Sigmoid colon (tissue), 4 donors: ENCODE results near the gene FASLG.
"Not testable (repeated sequence)": the region's sequence is repeated elsewhere in the genome, so short reads cannot be mapped to it uniquely, and the experiment has no call there.

Source experiments
- EP300 ChIP-seq, 4 donors: sonication (generic); formaldehyde crosslinking; IDR thresholded peaks; one replicate each; pipeline ENCODE4 v1.6.1; 2017; ENCODE audit warnings: antibody characterized with exemption in 4 of 4
- POLR2A ChIP-seq, 2 donors: fragments of 450-650 bp; IDR thresholded peaks; one replicate each; pipeline ENCODE4 v1.6.1; 2016; ENCODE audit warnings: antibody characterized with exemption in 2 of 2, mild to moderate bottlenecking in 2 of 2, moderate library complexity in 2 of 2
- POLR2AphosphoS5 ChIP-seq, 4 donors: sonication (generic); formaldehyde crosslinking; IDR thresholded peaks; one replicate each; pipeline ENCODE4 v1.6.1; 2017; ENCODE audit warnings: antibody characterized with exemption in 4 of 4
- TF ChIP-seq, protein P1 (sequence below), 4 experiments: fragments of 450-650 bp in 3 of 4; fragments of 200-600 bp in 1 of 4; IDR thresholded peaks; one replicate each; pipeline ENCODE4 v1.5.1; 2016 to 2019; ENCODE audit warnings: antibody characterized with exemption in 4 of 4, mild to moderate bottlenecking in 3 of 4, moderate library complexity in 2 of 4

DNA sequence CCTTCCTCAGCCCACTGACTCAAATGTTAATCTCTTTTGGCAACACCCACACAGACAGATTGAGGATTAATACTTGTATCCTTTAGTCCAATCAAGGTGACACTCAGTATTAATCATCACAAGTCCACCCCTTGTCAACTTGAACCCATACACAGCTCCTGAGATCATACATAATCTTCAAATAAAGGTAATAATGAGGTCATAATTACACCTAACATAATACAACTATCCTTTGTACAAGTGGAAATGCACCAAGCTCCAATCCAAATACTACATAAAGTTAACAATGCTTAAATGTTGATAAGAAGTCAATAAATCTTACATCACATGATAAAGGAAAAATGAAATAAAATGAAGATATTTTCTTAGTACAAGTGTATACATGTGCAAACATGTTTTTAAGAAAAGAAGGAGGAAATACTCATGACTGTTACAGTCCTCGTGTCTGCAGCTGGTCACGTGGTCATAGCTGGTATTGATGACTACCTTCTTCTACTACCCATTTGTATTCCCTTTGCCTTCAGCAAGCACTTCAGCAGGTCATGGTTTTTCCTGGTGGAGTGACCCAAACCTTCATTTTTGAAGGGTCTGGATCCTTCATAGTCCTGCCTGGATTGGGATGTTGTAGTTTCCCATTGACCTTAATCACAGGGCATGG lies 29.7 kb downstream of the FASLG start:
- TF ChIP-seq, protein P1, sequence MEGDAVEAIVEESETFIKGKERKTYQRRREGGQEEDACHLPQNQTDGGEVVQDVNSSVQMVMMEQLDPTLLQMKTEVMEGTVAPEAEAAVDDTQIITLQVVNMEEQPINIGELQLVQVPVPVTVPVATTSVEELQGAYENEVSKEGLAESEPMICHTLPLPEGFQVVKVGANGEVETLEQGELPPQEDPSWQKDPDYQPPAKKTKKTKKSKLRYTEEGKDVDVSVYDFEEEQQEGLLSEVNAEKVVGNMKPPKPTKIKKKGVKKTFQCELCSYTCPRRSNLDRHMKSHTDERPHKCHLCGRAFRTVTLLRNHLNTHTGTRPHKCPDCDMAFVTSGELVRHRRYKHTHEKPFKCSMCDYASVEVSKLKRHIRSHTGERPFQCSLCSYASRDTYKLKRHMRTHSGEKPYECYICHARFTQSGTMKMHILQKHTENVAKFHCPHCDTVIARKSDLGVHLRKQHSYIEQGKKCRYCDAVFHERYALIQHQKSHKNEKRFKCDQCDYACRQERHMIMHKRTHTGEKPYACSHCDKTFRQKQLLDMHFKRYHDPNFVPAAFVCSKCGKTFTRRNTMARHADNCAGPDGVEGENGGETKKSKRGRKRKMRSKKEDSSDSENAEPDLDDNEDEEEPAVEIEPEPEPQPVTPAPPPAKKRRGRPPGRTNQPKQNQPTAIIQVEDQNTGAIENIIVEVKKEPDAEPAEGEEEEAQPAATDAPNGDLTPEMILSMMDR (IDR thresholded peaks at IDR 0.05): not testable (repeated sequence)
- not testable (repeated sequence) for TF ChIP-seq POLR2AphosphoS5, POLR2A, EP300 (IDR thresholded peaks at IDR 0.05)
